Naive thymus-derived CD4-positive, alpha-beta T cell (primary cell): ENCODE results near the gene GLIS1. TPM values are rescaled to one million over a fixed set of nuclear protein-coding genes. Genes with fewer than 3 reads are reported as not detected.

ENCODE experiments used
- ATAC-seq: fragments of 150-1000 bp; cut with Tn5 transposase; 2 replicates; pipeline ENCODE4 v1.10.0; 2021; ENCODE audit warnings: mild to moderate bottlenecking, moderate library complexity
- CTCF ChIA-PET: fragments of 350-600 bp; sonication (Branson Sonifier 250); formaldehyde crosslinking; loops from one replicate; lab custom pipeline; 2021; ENCODE audit warnings: antibody characterized with exemption; lab: Charles Lee
- POLR2A ChIA-PET: fragments of 350-600 bp; sonication (Branson Sonifier 250); formaldehyde crosslinking; loops from one replicate; lab custom pipeline; 2021; ENCODE audit warnings: antibody characterized with exemption, inconsistent platforms; lab: Charles Lee
- DNase-seq, 9 donors: peaks; one replicate each; pipeline versions ENCODE4 v3.0.0 to v3.0.0-alpha.2; 2020 to 2022; ENCODE audit warnings: mixed read lengths in 1 of 9
- H3K27ac ChIP-seq: one replicate; pipeline ENCODE4 v1.7.0; 2013; ENCODE audit warnings: mild to moderate bottlenecking, low read depth, low read length, moderate library complexity
- H3K27me3 ChIP-seq, 2 donors: one replicate each; pipeline ENCODE4 v1.7.0; 2013; ENCODE audit warnings: low read length in 2 of 2, mild to moderate bottlenecking in 2 of 2, moderate library complexity in 2 of 2; ENCODE audit not compliant: control insufficient read depth in 2 of 2, insufficient read depth in 2 of 2
- H3K36me3 ChIP-seq, 3 experiments: 1 replicate in 2 of 3; 2 replicates in 1 of 3; pipeline ENCODE4 v1.7.0; 2013; ENCODE audit warnings: low read length in 3 of 3, mild to moderate bottlenecking in 3 of 3, moderate library complexity in 1 of 3; ENCODE audit not compliant: insufficient read depth in 3 of 3, control insufficient read depth in 2 of 3
- H3K4me1 ChIP-seq, 2 donors: one replicate each; pipeline ENCODE4 v1.7.0; 2013; ENCODE audit warnings: low read length in 2 of 2, mild to moderate bottlenecking in 2 of 2, moderate library complexity in 1 of 2; ENCODE audit not compliant: control insufficient read depth in 2 of 2, insufficient read depth in 2 of 2
- H3K4me3 ChIP-seq: 2 replicates; pipeline ENCODE4 v1.7.0; 2013; ENCODE audit warnings: mild to moderate bottlenecking, low read length
- H3K9me3 ChIP-seq, 3 experiments: 1 replicate in 2 of 3; 2 replicates in 1 of 3; pipeline ENCODE4 v1.7.0; 2013; ENCODE audit warnings: low read length in 3 of 3; ENCODE audit not compliant: control insufficient read depth in 2 of 3
- H3K27ac Mint-ChIP-seq, 9 donors: one replicate each; pipeline ENCODE4 v1.8.0; 2020 to 2022; ENCODE audit warnings: mixed read lengths in 9 of 9, mild to moderate bottlenecking in 8 of 9, moderate library complexity in 5 of 9, inconsistent platforms in 2 of 9
- H3K27me3 Mint-ChIP-seq, 5 donors: one replicate each; pipeline ENCODE4 v1.8.0; 2021 to 2022; ENCODE audit warnings: mixed read lengths in 5 of 5, mild to moderate bottlenecking in 1 of 5
- H3K36me3 Mint-ChIP-seq, 5 donors: one replicate each; pipeline ENCODE4 v1.8.0; 2020 to 2022; ENCODE audit warnings: mixed read lengths in 5 of 5, mild to moderate bottlenecking in 3 of 5, inconsistent platforms in 1 of 5
- H3K4me1 Mint-ChIP-seq, 7 donors: one replicate each; pipeline ENCODE4 v1.8.0; 2020 to 2022; ENCODE audit warnings: mixed read lengths in 7 of 7, mild to moderate bottlenecking in 3 of 7, inconsistent platforms in 1 of 7
- H3K4me3 Mint-ChIP-seq, 10 donors: one replicate each; pipeline ENCODE4 v1.8.0; 2020 to 2022; ENCODE audit warnings: mild to moderate bottlenecking in 10 of 10, mixed read lengths in 10 of 10, moderate library complexity in 6 of 10, inconsistent platforms in 2 of 10
- H3K9me3 Mint-ChIP-seq, 11 donors: one replicate each; pipeline ENCODE4 v1.8.0; 2020 to 2022; ENCODE audit warnings: mixed read lengths in 11 of 11, mild to moderate bottlenecking in 4 of 11, inconsistent platforms in 1 of 11, moderate library complexity in 1 of 11
- intact Hi-C, 2 donors: fragments of 100-400 bp; cut with micrococcal nuclease; formaldehyde crosslinking; loops; one replicate each; pipeline ENCODE4 v1.15.1; 2023
- polyA plus RNA-seq, 2 donors: library from polyadenylated mRNA; unstranded; fragments of 300-500 nt; fragmentation: Illumina TruSeq; gene quantifications; one replicate each; pipeline ENCODE4 v1.2.3, GENCODE V29; 2021
- total RNA-seq, 6 experiments: library from RNA in 5 of 6; stranded (reverse) in 5 of 6; gene quantifications; 1 replicate in 5 of 6; 2 replicates in 1 of 6; pipeline ENCODE4 v1.2.3 and lab custom pipeline; 2021 to 2026

GLIS1 gene
- total and polyA plus RNA-seq, 7 experiments from 2014 or later = not detected

GRCh38 chr1:53470584-53470983, 268.4 kb downstream of the GLIS1 start:
- peak overlapping the region in 1 of 9 donors; percentile 10 for H3K27ac Mint-ChIP-seq
- Histone ChIP-seq H3K4me1 (no peaks in the 10 kb centered on the region), H3K36me3 (no peaks in the 10 kb centered on the region), H3K27ac (no peak overlapping the region), H3K9me3 (no peaks in the 10 kb centered on the region), H3K4me3 (no peak overlapping the region), H3K27me3 (no peaks in the 10 kb centered on the region)
- ChIA-PET POLR2A (no interaction called here), CTCF (no interaction called here)
- peaks cover 0 to 2% (median 0%) of the 10 kb centered on the region in 7 donors for H3K4me1 Mint-ChIP-seq
- H3K36me3 Mint-ChIP-seq = no peaks in the 10 kb centered on the region
- H3K9me3 Mint-ChIP-seq = no peaks in the 10 kb centered on the region
- H3K4me3 Mint-ChIP-seq = no peak overlapping the region
- ATAC-seq = no peak
- H3K27me3 Mint-ChIP-seq = peaks cover 0 to 2% (median 0%) of the 10 kb centered on the region in 5 donors
- intact Hi-C loops = no loop called here
- DNase-seq = no peak

- intact Hi-C loops = no loop called here
- POLR2A ChIA-PET = no interaction called here
- H3K27me3 Mint-ChIP-seq = peaks cover 0 to 2% (median 0%) of the 10 kb centered on the region in 5 donors
These were observed 268.8 kb downstream of the GLIS1 start for GRCh38 chr1:53470155-53470554.

GRCh38 chr1:53469373-53469772, 269.6 kb downstream of the GLIS1 start:
- H3K27me3 ChIP-seq = no peaks in the 10 kb centered on the region
- H3K27me3 Mint-ChIP-seq = peaks cover 0 to 2% (median 0%) of the 10 kb centered on the region in 5 donors
- no peaks in the 10 kb centered on the region for H3K36me3 Mint-ChIP-seq
- H3K9me3 ChIP-seq = no peaks in the 10 kb centered on the region
- no peak for ATAC-seq
- peaks cover 0 to 2% (median 0%) of the 10 kb centered on the region in 7 donors for H3K4me1 Mint-ChIP-seq
- no peak overlapping the region for H3K4me3 ChIP-seq
- no peak overlapping the region for H3K4me3 Mint-ChIP-seq
- intact Hi-C loops = no loop called here
- no peaks in the 10 kb centered on the region for H3K36me3 ChIP-seq
- DNase-seq = no peak
- H3K27ac Mint-ChIP-seq = no peak overlapping the region
- ChIA-PET CTCF (no interaction called here), POLR2A (no interaction called here)
- H3K4me1 ChIP-seq = no peaks in the 10 kb centered on the region
- no peaks in the 10 kb centered on the region for H3K9me3 Mint-ChIP-seq
- H3K27ac ChIP-seq = no peak overlapping the region

More at GRCh38 chr1:53470155-53470554, 268.8 kb downstream of the GLIS1 start:
- Mint-ChIP-seq H3K27ac (no peak overlapping the region), H3K4me1 (peaks cover 0 to 2% (median 0%) of the 10 kb centered on the region in 7 donors), H3K9me3 (no peaks in the 10 kb centered on the region), H3K4me3 (no peak overlapping the region), H3K36me3 (no peaks in the 10 kb centered on the region)
- no peaks in the 10 kb centered on the region for H3K9me3 ChIP-seq
- H3K27me3 ChIP-seq = no peaks in the 10 kb centered on the region
- H3K27ac ChIP-seq = no peak overlapping the region
- H3K36me3 ChIP-seq = no peaks in the 10 kb centered on the region
- no peak for DNase-seq
- H3K4me3 ChIP-seq = no peak overlapping the region
- no peaks in the 10 kb centered on the region for H3K4me1 ChIP-seq
- CTCF ChIA-PET = no interaction called here
- no peak for ATAC-seq

GRCh38 chr1:53468374-53468773, 270.6 kb downstream of the GLIS1 start:
- no peaks in the 10 kb centered on the region for H3K4me1 ChIP-seq
- H3K36me3 ChIP-seq = no peaks in the 10 kb centered on the region
- Mint-ChIP-seq H3K4me1 (peaks cover 0 to 2% (median 0%) of the 10 kb centered on the region in 7 donors), H3K4me3 (no peak overlapping the region), H3K27ac (no peak overlapping the region), H3K9me3 (no peaks in the 10 kb centered on the region), H3K36me3 (no peaks in the 10 kb centered on the region), H3K27me3 (no peaks in the 10 kb centered on the region)
- H3K9me3 ChIP-seq = no peaks in the 10 kb centered on the region
- H3K27ac ChIP-seq = no peak overlapping the region
- no peak overlapping the region for H3K4me3 ChIP-seq
- POLR2A ChIA-PET = no interaction called here
- CTCF ChIA-PET = no interaction called here
- intact Hi-C loops = no loop called here
- DNase-seq = no peak
- no peak for ATAC-seq
- H3K27me3 ChIP-seq = no peaks in the 10 kb centered on the region

GRCh38 chr1:53467391-53467790, 271.6 kb downstream of the GLIS1 start:
- H3K9me3 ChIP-seq = no peaks in the 10 kb centered on the region
- H3K36me3 Mint-ChIP-seq = no peaks in the 10 kb centered on the region
- H3K4me3 Mint-ChIP-seq = no peak overlapping the region
- peaks cover 0 to 2% (median 0%) of the 10 kb centered on the region in 7 donors for H3K4me1 Mint-ChIP-seq
- no peak overlapping the region for H3K27ac ChIP-seq
- CTCF ChIA-PET = no interaction called here
- H3K4me1 ChIP-seq = no peaks in the 10 kb centered on the region
- H3K36me3 ChIP-seq = no peaks in the 10 kb centered on the region
- POLR2A ChIA-PET = no interaction called here
- intact Hi-C loops = no loop called here
- no peak overlapping the region for H3K4me3 ChIP-seq
- no peaks in the 10 kb centered on the region for H3K27me3 ChIP-seq
- no peaks in the 10 kb centered on the region for H3K27me3 Mint-ChIP-seq
- no peak overlapping the region for H3K27ac Mint-ChIP-seq
- no peaks in the 10 kb centered on the region for H3K9me3 Mint-ChIP-seq
- DNase-seq (no peak), ATAC-seq (no peak)

- H3K27ac Mint-ChIP-seq = no peak overlapping the region
- DNase-seq (no peak), ATAC-seq (no peak)
- no peaks in the 10 kb centered on the region for H3K36me3 ChIP-seq
- no peaks in the 10 kb centered on the region for H3K27me3 ChIP-seq
- ChIA-PET POLR2A (no interaction called here), CTCF (interaction anchor here (1.2 kb wide), 1 partner anchor 8 kb away, joined by 3 read pairs; no protein-coding TSS in a partner anchor)
- no peaks in the 10 kb centered on the region for H3K36me3 Mint-ChIP-seq
- intact Hi-C loops = no loop called here
- H3K27me3 Mint-ChIP-seq = no peaks in the 10 kb centered on the region
- no peak overlapping the region for H3K27ac ChIP-seq
- H3K4me1 Mint-ChIP-seq = peaks cover 0 to 2% (median 0%) of the 10 kb centered on the region in 7 donors
- H3K4me3 ChIP-seq = no peak overlapping the region
- no peak overlapping the region for H3K4me3 Mint-ChIP-seq
- no peaks in the 10 kb centered on the region for H3K9me3 Mint-ChIP-seq
- H3K9me3 ChIP-seq = no peaks in the 10 kb centered on the region
- H3K4me1 ChIP-seq = no peaks in the 10 kb centered on the region
These were observed 273.7 kb downstream of the GLIS1 start for GRCh38 chr1:53465023-53465957.
